RCC 7860 (cell line): ENCODE results near the gene SLC6A3.
"Not testable (repeated sequence)": the region's sequence is repeated elsewhere in the genome, so short reads cannot be mapped to it uniquely, and the experiment has no call there.

Experiments used
- DNase-seq: peaks from one replicate; pipeline ENCODE4 v3.0.0-alpha.2; 2015; ENCODE audit warnings: low spot score
- FAIRE-seq: peaks from 2 replicates; lab custom pipeline; 2012; peaks lifted over from hg19 to GRCh38; lab: Jason Lieb, UNC

The SLC6A3 gene

DNA sequence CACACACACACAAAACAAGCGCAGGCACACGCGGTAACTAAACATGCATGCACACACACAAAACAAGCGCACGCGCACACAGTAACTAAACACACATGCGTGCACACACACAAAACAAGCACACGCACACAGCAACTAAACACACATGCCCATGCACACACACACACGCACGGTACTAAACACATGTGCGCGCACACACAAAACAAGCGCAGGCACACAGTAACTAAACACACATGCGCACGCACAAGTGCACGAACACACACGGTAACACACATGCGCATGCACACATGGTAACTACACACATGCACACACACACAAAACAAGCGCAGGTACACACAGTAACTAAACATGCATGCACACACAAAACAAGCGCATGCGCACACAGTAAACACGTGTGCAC, 19.9 kb upstream of the SLC6A3 start:
- FAIRE-seq (no peak), DNase-seq (no peak)

DNA sequence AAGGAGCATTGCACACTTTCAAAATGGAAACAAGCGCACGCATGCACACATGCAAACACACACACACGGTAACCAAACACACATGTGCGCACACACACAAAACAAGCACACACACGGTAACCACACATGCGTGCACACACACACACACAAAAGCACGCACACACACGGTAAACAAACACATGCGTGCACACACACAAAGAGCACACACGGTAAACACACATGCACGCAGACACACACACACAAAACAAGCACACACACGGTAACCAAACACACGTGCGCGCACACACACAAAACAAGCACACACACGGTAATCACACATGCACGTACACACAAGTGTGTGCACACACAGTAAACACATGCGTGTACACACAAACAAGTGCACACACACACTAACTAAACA, 19.3 kb upstream of the SLC6A3 start:
- DNase-seq (no peak), FAIRE-seq (no peak)

DNA sequence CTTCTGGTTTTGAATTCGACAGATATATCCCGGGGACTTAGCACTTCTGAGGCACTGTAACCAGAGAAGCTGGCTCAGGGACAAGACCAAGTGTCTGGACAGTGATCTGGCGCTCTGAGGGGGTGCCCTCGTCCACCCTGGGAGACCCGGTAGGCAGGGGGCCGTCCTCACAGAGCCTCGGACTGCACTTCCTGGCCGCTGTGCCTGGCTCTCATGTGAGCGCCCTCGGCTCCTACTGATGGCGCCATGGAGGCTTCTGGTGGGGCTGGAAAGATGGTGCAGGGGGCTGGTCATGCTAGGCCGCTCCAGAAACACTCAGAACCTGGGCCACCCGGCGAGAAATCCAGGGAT, 18.8 kb upstream of the SLC6A3 start:
- FAIRE-seq (no peak), DNase-seq (no peak)

DNA sequence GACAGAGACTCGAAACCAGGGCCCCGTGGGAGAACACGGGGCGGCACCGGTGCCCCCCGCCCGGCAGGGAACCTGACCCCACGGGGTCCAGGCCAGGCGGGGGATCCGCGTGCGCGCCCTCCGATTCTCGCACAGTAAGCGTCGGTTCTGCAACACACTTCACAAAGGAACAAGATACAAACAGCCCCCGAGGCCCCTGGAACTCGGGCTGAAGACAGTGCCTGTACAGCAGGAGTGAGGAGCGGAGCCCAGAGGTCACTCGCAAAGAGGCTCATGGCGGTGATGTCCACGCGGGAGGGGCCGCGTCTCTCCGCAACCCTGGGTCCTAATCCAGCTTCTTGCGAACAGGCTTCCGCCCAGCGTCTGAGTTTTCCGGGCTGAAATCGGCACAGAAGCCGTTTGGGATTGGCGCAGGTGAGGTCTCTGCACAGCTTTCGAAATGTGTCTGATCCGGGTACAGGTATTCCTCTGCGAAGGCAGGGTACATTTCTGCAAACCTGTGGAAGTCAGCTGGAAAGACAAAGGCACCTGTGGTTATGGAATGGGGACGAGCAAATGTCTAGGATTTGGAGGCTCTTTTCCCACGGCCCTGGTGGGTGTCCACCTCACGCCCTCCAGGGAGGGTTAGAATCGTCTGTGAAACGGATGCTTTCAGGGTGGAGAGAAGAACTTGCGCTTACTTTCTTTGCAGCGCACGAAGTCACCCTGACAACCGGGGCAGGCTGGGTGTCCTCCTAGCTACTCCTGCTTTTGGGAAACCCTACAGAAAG, 18.3 kb upstream of the SLC6A3 start:
- no peak for FAIRE-seq
- DNase-seq = no peak

DNA sequence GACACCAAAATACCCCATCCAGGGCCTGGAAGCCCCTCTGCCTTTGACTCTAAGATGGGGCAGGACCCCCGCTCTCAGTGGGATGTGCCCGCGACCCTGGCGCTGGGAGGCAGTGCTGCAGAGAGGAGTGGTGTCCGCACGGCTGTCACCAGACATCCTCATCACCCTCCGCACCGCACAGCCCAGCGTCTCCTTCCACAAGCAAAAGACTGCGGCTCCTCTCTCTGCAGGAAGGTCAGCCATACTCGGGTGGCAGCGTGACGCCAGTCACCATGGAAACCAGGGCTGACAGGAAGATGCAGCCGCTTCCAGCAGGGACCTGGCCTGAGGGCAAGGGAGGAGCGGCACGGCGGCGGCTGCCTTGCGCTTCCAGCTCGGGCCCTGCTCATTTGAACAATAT, 17.1 kb upstream of the SLC6A3 start:
- FAIRE-seq (no peak), DNase-seq (no peak)

DNA sequence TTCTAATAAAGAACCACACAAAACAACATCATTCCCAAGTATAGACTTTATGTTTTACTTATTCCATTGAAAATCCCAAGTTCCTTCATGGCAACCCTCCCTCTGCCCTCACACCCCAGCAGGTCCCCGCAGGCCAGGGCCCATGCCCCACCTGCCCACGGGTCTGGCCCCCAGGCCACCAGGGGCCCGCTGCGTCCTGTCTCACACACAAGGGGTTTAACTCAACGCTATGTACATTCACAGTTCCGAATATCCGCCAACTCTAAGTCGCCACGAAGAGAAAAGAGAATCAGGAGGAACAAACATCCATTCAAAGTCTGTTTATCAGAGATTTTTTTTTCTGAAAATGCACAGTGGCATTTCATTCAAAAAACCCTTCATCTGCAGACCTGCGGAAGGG, 16.2 kb upstream of the SLC6A3 start:
- no peak for FAIRE-seq
- DNase-seq = no peak

DNA sequence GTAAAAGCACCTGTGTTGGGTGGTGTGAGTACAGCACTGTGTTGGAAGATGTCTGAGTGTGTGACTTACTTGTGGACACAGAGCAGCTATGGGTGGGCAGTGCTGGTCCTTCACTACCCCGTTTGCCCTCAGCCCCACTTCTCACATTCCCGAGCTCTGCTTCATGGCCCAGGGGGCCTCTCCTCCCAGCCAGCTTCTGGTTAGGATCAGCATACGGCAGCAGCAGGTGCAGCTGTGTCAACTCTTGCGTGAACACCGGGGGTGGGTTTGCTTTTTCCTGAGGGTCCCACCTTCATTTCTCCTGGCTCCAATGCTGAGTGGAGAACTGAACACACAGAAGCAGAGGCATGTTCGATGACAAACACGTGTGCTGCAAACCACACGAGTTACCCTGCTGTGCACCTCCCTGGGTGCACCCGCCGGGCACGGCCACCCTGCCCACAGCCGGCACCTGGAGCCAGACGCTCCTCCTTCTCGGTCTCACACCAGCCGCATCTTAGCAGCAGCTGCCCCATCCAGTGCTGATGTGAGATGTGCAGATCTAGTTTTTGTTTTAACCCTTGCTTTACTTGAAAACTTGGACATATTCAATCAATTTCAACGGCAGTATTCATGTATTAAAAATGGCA, 14.9 kb upstream of the SLC6A3 start:
- no peak for FAIRE-seq
- DNase-seq = no peak

DNA sequence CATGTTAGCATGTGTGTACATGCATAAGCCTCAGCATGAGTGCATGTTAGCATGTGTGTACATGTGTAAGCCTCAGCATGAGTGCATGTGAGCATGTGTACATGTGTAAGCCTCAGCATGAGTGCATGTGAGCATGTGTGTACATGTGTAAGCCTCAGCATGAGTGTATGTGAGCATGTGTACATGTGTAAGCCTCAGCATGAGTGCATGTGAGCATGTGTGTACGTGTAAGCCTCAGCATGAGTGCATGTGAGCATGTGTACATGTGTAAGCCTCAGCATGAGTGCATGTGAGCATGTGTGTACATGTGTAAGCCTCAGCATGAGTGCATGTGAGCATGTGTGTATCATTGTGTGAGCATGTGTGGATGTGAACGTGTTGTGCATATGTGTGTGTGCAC, 14.2 kb upstream of the SLC6A3 start:
- DNase-seq, FAIRE-seq: not testable (repeated sequence)

DNA sequence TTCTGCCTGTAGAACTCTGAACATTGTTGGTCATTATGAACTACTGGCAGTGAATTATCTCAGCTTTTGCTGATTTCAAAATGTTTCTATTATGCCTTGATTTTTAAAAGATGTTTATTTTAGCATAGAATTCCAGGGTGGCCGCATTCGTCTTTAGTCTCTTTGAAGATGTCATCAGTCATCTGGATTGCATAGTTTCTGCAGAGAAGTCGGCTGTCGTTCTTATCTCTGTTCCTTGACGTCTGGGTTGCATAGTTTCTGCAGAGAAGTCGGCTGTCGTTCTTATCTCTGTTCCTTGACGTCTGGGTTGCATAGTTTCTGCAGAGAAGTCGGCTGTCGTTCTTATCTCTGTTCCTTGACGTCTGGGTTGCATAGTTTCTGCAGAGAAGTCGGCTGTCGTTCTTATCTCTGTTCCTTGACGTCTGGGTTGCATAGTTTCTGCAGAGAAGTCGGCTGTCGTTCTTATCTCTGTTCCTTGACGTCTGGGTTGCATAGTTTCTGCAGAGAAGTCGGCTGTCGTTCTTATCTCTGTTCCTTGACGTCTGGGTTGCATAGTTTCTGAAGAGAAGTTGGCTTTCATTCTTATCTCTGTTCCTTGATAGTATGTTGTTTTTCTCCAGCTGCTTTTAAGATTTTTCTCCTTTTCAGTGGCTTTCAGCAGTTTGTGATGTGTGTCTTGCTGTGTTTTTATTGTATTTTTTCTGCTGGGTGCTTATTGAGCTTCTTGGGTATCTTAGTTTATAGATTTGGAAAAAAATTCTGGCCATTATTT, 11.1 kb upstream of the SLC6A3 start:
- not testable (repeated sequence) for FAIRE-seq, DNase-seq

DNA sequence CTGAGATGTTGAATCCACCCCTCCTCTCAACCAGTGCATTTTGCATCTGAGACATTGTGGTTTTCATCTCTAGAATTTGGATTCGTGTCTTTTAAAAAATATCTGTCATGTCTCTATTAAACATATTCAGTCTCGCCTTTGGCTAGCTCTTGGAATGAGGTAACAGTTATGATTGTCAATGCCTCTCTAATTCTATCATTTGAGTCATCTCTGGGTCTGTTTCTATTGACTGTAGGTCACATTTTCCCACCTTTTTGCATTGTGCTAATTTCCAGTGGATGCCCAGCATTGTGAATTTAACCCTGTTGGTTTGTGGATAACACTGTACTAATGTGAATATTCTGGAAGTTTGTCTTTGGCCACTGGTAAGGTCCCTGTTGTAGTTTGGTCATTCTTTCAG, 8.4 kb upstream of the SLC6A3 start:
- DNase-seq (no peak), FAIRE-seq (no peak)

DNA sequence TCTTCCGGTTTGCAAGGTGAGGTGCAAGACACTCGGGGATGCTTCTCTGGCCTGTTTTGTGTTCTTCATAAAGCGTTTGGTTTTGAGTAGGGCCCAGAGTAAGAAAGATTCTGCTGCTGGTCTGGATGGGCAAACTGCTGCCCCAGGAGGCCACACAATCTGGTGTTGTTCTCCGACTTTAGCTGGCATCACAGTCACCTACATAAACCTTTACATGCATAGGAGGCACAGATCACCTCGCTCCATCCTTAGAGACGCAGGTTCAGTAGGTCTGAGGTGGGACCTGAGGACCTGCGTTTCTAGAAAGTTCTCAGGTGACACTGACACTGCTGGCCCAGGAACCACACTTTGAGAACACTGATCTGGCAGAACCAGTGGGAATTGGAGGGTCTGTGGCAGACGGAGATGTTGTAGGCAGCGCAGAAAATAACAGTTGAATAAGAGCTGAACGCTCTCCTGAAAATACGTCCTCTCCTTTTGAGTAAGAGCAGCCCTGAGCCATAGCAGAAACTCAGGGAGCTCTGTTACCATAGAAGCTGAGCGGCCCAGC, 3.9 kb upstream of the SLC6A3 start:
- DNase-seq (no peak), FAIRE-seq (no peak)

DNA sequence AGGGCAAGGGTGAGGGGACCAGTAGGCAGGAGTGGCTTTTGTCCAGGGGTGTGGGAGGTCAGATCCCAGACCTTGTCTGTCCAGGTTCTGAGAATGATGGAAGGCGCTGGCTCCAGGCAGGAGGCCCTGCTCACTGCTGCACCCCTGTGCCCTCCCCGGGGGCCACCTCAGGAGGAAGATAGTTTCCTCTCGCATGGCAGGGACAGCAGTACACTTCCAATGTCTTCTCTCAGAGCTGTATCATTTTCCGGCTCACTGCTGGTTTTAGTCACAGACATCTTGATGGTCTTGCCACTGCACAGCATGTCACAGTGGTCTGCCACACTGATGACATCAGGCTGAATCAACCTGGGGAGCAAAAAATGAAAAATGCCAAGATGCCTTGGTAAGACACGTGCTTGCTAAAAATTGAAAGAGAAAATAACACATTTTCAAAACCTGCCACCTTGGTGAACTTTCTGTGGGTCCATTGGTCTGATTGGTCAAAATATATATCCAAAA, 3.3 kb upstream of the SLC6A3 start:
- peak; percentile 40 for DNase-seq

DNA sequence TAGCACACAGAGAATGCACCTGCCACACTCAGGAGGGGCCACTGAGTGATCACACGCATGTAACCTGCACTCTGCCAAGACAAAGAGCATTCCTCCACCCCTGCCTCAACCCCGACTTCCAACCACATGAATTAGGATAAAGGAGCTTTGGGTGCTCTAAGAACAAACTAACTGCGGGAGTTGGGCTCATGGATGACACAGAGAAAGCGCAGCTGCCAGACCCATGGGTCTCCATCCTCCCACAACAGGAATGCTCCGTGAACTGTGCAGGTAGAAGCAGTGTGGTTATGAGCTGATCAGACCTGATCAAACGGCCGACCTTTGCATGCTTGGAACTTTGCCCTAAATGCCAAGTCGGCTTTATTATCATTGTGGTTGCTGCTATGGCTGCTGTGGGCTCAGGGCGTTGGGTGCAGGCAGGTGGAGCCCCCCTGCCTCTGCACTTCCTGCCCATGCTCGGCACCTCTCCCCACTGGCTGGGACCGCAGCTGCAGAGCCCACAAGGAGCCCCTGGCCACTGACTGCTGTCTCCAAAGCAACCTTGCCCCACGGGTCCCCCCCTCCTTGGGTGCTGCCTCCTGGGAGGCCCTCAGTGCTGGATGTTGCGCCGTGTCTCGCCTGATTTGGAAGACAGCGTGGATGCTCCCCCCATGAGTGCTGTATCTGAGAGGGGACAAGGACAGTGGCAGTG, 2.6 kb upstream of the SLC6A3 start:
- DNase-seq = no peak
- no peak for FAIRE-seq

More for the DNA sequence above, 3.3 kb upstream of the SLC6A3 start:
- FAIRE-seq = no peak

DNA sequence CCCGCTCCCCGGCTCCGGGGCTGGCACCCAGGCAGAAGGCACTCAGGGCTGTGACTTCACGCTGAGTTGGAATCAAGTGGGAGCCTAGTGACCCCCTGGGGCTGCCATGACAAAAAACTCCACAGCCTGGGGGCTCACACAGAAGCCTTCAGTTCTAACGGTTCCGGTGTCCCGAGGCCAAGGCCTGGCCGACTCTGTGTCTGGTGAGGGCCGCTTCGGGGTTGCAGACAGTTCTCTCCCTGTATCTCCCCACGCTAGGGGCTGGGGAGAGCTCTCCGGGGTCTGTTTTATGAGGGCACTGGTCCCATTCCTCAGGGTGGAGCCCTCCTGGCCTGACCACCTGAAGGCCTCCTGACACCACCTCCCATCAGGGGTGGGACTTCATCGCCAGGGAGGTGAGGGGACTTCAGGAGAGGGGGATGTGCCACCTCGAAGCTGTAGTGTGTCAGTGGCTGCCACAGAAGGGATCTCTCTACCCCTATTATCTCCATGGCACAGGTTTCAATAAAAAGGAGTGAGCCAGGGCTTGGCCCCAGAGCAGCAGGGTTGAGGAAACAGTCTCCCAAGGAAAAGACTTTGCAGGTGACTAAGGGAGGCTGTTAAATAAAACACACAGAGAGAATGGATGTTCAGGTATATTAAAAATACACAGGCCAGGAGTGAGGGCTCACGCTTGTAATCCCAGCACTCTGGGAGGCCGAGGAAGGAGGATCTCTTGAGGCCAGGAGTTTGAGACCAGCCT, 1.5 kb upstream of the SLC6A3 start:
- no peak for FAIRE-seq
- DNase-seq = no peak

DNA sequence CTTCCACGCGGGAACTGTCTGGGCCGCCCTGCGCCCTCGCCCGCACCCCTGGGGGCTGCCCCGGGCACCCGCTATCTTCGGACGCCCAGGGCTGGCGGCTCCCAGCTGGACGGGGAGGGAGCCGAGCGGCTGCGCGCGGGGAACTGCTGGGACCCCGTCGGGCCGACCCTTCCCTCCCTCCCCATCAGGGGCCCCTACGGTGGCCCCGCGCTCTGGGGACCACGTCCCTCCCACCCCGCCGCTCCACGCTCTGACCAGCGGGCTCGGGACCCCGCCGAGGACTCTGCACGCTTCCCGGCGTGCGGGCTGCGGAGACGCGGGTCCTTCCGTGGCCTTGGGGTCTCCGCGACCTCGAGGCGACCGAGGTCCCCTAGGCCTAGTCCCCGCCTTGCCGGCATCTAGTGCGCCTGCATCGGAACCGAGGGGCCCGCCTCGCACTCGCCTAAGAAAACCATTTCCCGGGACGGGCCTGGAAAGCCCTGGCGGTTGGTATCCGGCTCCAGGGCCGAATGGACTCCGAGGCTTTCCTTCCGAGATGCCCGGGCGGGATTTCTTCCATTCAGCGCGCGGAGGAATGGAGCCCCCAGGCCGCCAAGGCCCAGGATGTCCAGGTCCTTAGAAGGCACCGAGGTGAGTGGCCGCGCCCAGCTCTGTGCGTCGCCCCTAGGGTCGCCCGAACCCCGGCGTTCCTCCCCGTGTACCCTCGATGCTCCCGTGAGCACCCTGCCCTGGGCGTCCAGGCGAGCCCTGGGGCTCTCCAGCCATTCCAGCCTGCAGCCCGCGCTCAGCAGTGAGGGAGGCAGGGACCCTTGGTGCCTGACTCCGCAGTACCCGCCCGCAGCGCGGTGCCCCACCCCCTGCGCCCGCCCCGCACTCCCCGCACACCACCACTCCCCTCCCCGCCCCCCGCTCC, 705 bp upstream of the SLC6A3 start:
- FAIRE-seq (no peak), DNase-seq (no peak)

DNA sequence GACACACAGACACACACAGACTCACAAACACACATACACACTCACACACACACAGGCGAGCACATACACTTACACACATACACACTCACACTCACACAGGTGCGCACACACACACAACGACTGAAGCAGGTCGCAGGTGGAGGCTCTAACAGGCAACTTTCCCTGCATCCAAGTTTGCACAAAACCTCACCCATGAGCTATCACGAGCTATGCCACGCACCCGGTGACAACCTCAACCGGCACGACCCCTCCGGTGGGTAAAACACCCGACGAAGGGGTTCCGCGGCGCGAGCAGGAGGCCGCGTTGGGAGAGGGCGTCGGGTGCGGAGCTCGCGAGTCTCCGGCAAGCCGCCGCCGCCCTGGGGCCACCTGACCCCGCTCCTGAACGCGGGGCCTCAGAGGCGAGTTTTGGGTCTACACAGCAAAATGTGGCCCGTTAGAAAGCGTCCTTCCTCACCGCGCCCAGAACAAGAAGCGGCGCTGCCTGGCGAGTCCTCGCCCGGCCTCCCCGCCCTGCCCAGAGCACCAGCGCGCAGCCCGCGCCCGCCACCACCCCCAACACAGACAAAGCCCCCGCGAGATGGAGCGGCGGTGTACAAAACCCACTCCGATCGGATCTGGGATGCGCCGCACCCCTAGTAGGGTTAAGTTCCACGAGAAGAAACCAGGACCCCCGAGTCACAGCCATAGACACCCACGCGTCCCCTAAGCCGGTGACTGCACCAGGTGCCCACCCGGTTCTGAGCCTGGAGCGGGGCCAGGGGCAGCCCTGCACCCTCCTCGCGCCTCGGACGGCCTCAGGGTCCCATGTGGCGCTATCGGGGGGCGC, 665 bp downstream of the SLC6A3 start:
- FAIRE-seq (no peak), DNase-seq (no peak)

DNA sequence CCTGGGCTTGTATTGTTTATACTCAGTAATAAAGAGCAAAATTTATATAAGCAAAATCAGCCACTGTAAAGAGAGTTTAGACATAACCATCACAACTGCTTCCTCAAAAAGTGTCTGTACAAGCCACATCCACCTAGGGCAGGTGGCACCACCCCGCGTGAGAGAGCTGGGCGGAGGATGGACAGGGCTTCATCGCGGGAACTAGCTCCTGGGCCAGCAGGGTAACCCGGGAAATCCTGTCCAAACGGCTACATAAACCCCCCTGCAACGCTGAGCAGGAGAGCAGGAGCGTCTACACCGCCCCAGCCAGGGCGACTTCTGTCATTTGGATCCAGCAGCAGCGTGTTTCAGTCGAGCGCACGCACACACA, 1.3 kb downstream of the SLC6A3 start:
- DNase-seq (no peak), FAIRE-seq (no peak)

DNA sequence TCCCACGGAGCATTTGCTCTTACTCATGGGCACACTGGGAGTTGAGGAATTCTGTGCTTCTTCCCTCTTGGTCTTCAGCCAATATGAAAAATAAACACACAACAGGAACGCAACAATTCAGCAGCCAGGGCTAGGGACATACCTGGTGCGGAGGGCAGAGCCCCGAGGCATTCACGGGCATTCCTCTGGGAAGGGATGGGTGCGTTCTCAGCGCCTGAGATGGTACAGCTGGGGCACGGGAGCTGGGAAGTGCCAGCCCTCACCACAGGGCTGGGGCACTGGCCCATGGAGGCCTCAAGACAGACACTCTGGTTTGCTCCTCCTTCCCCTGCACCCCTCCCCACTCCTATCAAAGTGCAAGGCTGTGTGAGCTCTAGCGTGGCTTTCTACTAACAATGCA, 2.1 kb downstream of the SLC6A3 start:
- no peak for FAIRE-seq
- no peak for DNase-seq
